HFF-Myc (cell line): ENCODE results near the gene DCHS2.

Experiments used
- DNase-seq: peaks from one replicate; pipeline ENCODE4 v3.0.0-alpha.2; 2011; ENCODE audit warnings: low read depth; ENCODE audit errors: extremely low read depth
- H3K4me3 ChIP-seq: replicated peaks from 2 replicates; pipeline ENCODE4 v1.5.1; 2011; ENCODE audit warnings: low read depth, mild to moderate bottlenecking, control low read depth, low read length
- TF ChIP-seq, protein P1 (sequence below): IDR thresholded peaks from 2 replicates; pipeline ENCODE4 v1.5.1; 2012; ENCODE audit warnings: mild to moderate bottlenecking, low read depth, low read length, control low read depth; ENCODE audit errors: missing control alignments

DCHS2 gene

GRCh38 chr4:154490583-154491340 is 837 bp downstream of the DCHS2 start:
- TF ChIP-seq, protein P1, sequence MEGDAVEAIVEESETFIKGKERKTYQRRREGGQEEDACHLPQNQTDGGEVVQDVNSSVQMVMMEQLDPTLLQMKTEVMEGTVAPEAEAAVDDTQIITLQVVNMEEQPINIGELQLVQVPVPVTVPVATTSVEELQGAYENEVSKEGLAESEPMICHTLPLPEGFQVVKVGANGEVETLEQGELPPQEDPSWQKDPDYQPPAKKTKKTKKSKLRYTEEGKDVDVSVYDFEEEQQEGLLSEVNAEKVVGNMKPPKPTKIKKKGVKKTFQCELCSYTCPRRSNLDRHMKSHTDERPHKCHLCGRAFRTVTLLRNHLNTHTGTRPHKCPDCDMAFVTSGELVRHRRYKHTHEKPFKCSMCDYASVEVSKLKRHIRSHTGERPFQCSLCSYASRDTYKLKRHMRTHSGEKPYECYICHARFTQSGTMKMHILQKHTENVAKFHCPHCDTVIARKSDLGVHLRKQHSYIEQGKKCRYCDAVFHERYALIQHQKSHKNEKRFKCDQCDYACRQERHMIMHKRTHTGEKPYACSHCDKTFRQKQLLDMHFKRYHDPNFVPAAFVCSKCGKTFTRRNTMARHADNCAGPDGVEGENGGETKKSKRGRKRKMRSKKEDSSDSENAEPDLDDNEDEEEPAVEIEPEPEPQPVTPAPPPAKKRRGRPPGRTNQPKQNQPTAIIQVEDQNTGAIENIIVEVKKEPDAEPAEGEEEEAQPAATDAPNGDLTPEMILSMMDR, result no peak
- H3K4me3 ChIP-seq, result no peak overlapping the region
- no peak for DNase-seq

- H3K4me3 ChIP-seq, result no peak overlapping the region
- no peak for DNase-seq
- TF ChIP-seq, protein P1, result no peak
These were observed 1.4 kb downstream of the DCHS2 start for GRCh38 chr4:154490234-154490582.

DNA sequence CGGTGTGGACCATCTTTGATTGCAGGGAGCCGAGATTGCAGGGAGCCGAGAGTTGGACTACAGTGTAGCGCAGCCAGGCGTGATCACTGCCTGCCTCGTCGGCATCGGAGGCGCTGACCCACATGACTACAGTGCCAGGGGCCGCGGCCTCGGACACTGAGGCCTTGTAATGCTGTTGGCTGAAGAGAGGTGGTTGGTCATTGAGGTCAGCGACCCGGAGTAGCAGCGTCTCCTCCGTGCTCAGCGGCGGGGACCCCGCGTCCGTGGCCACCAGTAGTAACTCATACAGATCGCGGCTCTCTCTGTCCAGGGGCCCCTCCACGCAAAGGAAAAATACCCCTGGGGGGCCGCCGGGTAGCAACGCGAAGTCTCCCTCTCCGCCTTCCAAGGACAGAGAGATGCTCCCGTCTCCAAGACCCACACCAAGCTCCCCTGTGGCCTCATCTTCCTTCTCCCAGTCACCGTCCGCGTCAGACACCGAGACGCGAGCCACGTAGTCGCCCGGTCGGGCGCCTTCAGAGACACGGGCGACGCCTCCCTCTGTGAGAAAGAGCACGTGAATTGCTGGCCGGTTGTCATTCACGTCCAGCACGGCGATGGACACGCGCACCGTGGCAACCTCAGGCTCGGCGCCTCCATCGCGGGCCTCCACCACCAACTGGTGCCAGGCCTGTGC is 1.9 kb downstream of the DCHS2 start:
- H3K4me3 ChIP-seq, result no peak overlapping the region
- no peak for DNase-seq
- TF ChIP-seq, protein P1, result no peak

GRCh38 chr4:154487145-154487544 is 4.5 kb downstream of the DCHS2 start:
- H3K4me3 ChIP-seq, result no peak overlapping the region
- no peak for DNase-seq
- TF ChIP-seq, protein P1, result no peak

DNA sequence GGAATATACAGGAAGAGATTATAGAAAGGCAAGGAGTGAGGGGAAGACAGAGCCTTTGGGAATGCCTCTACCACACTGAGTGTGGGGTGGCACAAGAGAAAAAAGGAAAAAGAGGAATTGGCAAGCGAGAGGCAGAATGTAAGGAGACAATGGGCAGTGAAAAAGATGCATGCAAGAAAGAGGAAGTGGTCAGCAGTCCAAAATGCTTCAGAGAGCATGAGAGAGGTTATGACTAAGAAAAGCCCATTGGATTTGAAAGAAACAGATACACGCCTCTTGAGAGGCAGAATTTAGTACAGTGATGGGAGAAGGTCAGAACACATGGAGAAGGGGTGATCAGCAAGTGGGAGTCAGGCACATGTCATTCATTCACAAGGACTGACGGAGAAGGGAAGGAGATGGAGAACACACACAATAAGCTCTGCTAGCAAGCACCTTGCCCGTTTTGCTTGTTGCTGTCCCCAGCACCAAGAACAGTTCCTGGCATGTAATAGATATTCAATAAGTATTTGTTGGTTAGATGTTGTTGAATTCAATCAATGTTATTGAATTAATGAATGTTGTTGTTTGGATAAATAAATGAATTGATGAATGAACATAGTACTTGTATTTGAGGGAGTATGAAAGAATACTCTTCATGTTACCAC is 6.3 kb downstream of the DCHS2 start:
- TF ChIP-seq, protein P1, result no peak
- no peak overlapping the region for H3K4me3 ChIP-seq
- DNase-seq, result no peak

GRCh38 chr4:154478547-154478946 is 13.1 kb downstream of the DCHS2 start:
- H3K4me3 ChIP-seq, result no peak overlapping the region
- no peak for DNase-seq
- TF ChIP-seq, protein P1, result no peak
